HG03571 (cell line): ENCODE measurements around the gene STXBP6.

Experiments used
- ATAC-seq: cut with Tn5 transposase; IDR thresholded peaks from one replicate; pipeline ENCODE4 v1.9.1; 2021; ENCODE audit not compliant: unreplicated experiment

STXBP6 gene

DNA sequence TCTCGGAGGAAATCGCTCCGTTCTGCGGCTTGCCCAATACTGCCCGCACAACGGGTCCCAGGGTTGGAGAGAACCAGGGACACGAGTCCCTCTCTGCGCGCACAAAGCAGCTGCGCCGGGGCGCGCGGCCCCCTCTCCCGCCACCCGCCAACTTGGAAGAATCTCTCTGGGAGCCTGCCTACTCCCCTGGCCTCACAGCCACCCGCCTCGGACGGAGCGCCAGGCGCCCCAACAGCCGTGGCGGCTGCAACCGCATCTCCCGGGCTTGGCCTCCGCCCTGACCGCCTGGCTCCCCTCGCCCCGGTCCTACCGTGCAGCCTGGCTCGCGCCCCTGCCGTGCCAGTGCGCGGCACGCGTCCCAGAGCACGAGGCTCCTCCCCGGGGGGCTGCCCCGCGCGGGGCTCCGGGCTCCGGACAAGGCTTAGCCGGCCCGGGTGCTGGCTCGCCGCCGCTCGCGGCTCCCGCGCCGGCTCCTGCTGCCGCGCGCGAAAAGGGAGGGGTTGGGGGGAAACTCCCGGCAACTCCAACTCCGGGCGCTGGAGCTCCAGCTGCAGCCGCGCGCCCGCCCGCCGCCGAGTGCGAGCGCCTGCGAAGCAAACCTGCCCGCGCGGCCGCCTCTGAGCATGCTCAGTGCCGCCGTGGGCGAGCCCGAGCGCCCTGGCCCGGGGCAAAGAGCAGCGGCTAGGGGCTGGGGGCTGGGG lies at the start of gene STXBP6:
Gene STXBP6 (minus strand): TSS at position 580 of the 701 bp plus-strand sequence. CDS start 75,329 bp downstream, outside the sequence.
- ATAC-seq, result no peak

DNA sequence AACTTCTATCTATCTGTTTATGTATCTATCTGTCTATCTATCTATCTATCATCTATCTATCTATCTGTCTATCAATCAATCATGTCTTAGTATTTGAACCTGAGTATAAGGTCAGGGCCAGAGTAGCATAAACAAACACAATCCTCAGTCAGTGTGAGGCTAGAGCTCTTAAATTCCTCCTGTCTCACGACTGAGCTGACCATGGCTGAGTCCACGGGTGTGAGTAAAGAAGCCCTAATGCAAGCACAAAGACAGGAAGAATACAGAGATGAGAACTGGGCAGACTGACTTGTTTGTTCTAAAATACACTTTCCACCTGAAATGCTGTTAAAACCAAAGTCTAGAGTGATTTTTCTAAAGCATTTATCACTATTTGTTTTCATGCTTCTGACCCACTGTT lies 47.2 kb upstream of the STXBP6 start:
- ATAC-seq, result no peak

DNA sequence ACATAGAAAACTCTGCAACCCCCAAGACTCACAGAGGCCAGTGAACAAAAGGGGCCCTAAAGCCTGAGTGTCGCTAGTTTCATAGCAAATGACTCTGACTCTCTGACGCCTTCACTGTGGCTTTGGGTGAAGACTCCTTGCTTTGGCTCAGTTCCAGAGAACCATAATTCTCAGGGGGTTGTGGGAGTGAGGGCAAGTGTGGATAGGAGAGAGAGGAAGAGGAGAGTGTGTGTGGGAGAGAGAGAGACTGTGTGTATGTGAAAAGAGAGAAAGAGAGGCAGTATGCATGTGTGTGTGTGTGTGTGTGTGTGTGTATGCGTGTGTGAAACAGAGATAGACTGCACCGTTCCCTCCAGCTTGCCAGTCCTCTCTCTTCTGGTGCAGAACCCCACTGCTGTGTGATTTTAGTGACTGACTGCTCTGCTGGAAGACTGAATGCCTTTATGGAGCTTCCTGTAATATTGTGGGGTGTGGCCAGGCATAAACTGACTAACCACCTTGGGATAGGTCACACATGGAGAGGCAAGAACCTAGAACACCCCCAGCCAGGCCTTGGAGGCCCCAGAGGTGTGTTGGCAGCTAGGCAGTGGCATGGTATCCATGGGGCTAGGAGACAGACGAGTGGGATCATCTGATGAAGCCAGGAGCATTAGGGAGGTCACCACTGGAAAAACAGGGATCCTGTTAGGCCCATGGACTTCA lies 45.9 kb upstream of the STXBP6 start:
- no peak for ATAC-seq

DNA sequence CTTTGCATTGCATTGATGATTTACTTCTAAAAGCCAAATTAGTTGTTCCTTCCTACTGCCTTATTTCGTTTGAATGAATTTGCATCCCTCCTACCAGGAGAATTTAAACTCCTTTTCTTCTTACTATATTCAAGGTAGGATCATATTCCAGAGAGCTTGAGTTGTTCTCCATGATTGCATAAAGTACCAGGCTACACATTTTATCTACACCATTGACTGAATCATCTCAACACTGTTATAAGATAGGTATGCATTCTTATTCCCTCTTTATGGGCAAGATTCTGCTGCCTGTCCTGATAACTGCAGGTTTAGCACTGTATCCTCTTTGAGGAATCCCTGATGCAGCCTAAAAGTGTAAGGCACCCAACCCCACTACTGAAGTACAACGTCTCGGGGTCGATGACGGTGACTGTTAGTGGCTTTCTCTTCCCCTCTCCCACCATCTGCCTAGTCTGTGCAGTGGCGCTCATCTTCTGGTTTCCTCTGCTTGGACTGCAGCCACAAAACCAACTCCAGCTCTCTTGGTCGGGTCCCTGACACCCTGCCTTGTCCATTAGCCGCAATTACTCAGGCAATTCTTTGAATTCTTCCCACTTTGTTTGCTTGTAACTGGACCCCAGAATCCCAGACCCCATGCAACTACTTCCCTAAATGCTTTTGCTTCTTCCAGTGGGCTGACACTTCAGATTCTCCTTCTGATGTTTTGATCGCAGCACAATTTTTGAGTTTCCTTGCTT lies 44.4 kb upstream of the STXBP6 start:
- no peak for ATAC-seq

DNA sequence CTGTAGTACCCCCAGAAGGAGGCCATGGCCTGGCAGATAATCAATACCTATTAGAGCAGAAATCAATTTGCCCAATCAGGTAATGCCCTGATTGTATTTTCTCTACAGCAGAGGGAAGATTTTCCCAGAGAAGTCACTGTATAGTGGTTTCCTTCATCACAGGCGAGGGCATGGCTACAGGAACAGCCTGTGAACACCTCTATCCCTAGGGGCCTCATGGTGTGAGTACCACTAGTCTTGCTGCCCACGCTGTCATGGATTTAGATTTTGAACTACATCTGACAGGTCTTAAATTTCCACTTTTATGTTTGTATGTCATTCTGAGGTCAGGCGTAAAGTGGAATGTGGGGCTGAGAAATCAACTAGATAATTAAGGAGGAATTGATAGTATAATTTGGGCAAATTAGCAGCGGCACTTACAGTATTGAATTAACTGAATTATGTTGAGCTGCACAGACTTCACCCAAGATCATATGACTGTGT lies 42.4 kb upstream of the STXBP6 start:
- ATAC-seq, result no peak

DNA sequence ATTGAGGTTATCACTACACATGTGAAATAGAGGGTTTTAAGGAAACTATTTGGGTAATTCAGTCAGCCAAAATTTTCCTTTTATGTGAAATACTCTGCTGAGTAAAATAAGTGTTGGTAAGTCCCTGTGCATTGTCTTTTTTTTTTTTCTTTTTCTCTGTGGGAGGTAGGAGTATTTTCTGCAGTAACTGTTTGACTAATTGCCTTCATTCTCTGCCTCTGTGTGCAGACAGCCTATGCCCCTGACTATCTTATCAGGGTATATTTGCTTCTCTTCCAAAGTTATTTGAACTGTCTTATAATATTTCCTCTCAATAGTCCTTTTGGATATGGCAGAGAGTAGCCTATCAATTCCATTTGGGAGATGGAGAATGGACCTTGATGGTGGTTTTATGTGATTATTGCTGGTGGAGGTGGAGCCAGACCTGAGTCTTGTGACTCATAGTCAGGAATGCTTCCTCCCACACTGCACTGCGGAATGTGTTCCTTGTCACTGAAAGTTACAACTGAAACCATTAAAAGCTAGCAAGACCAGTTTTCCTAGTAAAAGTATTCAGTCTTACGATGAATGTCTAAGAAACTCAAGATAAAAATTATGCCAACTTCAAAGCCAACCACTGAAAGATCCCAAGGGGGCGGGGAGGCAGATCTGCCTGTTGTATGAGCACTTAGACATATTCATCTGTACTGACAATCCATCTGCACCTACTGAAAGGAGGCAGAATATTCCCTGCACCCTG lies 40.9 kb upstream of the STXBP6 start:
- no peak for ATAC-seq

DNA sequence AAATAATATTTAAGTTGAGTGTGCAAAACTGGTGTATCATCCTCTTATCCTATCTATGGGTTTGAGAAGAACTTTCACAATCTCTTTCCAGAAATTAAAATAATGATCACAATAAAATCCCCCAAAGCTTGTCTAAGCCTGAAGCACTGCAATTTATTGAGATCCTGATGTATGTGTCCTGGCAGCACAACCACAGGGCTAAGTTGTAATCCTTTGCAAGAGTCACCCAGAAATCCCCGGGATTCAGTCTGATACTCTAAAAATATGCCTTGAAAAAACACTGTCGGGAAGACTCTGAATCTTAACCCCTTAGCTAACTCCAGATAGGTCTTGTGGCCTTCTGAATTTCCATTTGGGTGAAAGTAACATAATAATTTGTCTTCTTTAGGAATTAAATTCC lies 40.3 kb upstream of the STXBP6 start:
- ATAC-seq, result no peak

DNA sequence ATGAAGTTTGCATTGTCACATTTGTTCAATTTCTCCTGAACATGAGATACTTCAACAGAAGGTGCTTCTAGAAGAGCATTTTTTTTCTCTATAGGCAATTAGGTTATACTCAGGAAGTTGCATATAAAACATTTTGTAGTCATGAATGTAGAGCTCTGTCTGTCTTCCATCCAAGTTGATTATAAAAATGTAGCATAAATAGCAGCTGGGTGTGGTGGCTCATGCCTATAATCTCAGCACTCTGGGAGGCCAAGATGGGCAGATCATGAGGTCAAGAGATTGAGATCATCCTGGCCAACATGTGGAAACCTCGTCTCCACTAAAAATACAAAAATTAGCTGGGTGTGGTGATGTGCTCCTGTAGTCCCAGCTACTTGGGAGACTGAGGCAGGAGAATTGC lies 39.5 kb upstream of the STXBP6 start:
- no peak for ATAC-seq

DNA sequence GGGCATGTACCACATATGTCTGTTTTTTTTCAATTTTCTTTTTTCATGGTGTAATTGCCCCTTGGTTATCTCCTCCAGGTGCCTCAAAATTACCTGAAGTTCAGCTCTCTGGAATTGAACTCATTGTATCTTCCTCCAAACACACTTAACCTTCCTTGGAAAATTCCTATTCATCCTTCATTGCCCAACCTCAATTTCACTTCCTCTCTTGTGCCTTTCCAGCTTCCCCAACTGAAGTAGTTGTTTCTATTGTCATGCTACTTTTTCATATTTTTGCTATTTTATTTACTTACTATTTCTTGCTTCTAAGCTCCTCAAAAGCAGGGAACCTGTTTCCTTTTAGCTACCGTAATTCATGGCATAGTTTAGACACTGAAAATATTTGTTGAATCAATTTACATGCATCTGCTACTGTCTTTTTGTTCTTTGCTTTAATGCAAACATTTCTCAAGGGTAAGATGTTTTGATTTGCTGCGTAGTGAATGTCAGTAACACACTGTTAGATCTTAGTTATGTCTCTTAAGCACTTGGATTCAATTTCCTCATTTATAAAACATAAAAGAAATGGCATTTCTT lies 37.0 kb upstream of the STXBP6 start:
- no peak for ATAC-seq

DNA sequence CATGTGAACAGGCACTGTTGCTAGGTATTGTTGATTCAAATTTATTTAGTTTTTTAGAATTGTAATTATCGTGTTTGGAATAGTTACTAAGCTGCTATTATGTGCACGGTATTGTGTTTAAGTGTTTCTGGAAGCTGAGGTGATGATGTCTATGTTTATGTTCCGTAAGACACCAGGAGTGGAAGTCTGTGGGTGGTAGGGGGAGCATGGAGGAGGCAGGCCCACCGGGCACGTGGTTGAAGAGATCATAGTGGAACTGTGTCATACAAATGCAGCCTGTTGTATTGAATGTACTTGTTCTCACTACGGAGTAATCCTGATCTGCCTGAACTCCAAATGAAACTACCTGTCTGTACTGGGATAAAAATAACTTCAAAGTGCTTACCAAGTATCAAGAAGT lies 36.1 kb upstream of the STXBP6 start:
- no peak for ATAC-seq

DNA sequence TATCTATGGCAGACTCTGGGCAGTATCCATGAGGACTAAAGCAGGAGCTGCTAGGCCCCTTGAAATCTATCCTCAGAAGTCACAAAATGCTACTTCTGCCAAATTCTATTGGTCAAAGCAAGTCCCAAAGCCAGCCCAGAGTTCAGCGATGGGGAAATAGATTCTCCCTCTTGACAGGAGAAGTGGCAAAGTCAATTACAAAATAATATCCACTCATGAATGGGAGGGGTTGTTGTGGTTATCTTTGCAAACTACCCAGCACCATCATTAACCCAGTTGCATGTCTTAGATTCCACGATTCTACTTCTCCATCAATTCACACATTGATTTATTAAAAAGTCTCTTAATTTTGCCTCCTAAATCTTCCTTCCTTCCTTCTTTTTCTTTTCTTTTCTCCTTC lies 30.7 kb upstream of the STXBP6 start:
- ATAC-seq, result no peak

DNA sequence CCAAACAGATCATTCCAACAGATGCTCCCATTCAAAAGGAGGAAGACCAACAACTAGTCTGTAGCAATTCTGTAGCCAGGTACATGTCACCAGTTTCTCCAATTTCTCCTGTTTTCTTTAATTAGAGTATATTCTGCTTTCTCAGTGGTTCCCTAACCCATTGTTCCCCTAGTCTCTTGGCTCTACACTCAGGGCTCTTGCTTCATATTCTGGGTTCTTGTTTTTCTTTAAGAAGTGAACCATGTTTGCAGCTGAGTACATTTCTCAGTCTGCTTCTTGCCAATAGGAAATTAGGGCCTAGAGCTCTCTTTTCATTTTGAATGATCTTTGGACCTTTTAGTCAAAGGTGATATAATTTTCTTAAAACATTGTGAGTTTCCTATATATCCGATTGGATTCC lies 29.4 kb upstream of the STXBP6 start:
- no peak for ATAC-seq

DNA sequence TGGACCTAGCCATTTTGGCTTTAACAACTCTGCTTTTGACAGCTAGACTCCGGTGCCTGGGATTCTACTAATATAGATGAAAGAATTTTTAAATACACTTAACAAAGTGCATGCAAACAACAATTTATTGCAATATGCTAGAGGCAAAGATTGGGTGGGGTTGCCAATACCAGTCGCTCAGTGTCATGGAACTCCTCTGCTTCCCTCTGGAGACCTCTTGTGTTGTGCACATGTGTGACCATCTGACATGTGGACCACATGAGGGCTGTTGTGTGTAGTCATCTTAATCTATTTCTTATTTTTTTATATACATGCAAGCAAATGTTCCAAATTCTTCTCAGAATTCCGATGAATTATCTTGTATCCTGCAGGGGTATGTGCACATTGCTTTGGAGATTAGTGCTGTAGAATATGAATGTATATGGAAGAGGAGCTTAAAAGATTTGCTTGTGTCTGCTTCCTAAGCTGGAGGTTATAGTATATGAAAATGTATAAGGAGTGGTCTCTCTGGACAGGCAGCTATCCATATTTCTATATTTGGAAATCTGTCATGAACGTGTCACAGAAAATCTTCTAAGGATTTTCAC lies 24.2 kb upstream of the STXBP6 start:
- no peak for ATAC-seq

DNA sequence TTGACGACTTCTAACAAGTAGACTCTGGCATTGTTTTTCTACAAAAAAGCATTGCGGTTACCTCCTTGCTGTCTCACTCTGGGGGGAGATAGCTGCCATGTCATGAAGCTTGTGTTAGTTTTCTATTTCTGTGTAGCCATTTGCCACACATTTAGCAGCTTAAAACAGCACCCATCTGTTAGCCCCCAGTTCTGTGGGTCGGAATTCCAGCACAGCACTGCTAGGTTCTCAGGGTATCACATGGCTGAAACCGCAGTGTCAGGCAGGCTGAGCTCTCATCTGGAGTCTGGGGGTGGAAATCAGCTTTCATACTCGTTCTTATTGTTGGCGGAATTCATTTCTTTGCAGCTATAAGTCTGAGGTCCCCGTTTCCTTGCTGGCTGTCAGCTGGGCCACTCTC lies 19.9 kb upstream of the STXBP6 start:
- ATAC-seq, result no peak

DNA sequence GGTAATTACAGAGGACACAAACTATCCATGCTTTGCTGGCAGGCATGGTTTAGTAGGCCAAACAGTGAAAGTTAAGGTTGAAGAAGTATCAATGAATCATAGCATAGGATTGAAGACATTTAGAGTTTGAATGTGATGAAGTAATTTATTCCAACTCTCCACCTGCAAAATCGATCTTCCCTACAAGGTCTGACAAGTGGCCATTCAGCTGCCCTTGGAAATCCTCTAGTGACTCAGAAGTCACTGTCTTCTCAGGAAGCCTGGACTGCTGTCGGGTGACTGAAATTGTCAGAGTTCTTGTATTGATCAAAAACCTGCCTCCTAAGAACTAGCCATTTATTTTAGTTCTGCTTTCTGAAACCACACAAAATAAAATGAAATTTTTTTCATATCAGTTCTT lies 17.7 kb upstream of the STXBP6 start:
- ATAC-seq, result no peak

DNA sequence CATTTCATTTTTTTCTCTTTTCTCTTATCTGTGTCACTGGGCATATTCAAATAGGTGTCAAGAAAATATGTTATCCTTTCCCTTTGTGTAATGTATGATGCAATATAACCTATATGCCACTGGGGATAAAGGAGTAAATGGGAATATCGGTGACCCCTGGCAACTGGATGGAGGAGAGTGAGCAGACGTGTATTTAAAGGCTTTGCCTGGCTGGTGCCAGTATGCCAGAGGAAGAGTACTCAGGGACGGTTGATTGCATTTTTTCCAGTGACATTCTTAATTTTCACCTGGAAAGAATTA lies 12.0 kb upstream of the STXBP6 start:
- no peak for ATAC-seq

DNA sequence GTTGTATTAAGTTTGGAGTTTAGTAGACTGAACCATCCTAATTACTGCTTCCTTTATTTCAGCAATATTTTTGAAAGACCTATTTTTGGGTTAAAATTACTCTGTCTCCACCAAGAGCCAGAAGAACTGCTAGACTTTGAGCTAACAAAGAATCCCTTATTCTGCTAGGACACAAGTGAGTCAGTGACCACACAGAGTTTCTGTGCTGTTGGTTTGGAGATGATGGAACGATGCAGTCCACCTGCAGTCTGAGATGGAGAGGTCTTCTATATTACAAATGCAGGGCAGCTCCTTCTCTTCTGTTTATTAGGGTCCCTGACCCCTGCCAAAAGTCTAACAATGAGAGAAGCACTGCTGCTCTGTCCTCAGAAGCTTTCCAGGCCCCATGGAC lies 6.7 kb upstream of the STXBP6 start:
- no peak for ATAC-seq

DNA sequence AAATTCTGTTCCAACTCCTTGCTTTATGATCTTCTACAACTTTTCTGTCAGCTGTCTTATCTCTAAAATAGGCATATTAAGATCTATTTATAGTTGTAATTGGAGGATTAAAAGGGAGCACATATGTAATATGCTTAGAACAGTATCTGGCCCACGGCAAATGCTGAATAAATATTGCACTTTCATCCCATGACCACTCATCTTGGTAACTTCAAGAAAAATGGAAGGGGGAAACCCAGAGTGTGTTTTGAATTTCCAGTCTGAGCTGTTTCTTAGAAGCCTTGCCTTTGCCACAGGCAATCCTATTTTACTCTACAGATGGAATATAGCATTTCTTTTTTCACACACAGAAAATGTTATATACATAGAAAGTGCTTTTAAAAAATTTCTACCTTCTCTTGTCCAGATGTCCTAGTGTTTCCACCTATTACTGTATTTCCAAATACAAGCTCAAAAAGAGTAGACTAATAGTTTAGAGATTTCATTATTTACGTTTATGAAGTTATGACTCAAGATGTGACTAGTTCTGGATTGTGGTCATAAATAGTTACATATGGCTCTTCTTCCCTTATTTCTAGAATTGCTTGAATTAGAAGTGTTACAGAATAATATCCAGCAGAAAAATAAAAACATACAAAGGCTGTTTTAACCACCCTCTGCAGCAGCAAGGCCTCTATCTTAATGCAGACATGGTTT lies 6.2 kb upstream of the STXBP6 start:
- ATAC-seq, result no peak

DNA sequence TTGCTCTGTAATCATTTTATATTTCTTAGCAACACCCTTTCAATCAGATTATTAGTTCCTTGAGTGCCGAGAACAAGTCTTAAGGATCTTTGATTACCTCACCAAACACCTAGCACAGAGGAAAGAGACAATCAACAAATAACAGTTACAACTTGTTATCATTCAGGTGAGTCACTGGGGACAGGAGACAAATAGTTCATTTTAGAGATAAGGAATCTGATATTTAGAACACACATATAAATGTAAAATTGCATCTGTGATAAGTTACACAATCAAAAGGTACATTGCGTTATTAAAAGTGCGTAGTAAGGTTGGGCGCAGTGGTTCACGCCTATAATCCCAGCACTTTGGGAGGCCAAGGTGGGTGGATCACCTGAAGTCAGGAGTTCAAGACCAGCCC lies 5.1 kb upstream of the STXBP6 start:
- no peak for ATAC-seq

DNA sequence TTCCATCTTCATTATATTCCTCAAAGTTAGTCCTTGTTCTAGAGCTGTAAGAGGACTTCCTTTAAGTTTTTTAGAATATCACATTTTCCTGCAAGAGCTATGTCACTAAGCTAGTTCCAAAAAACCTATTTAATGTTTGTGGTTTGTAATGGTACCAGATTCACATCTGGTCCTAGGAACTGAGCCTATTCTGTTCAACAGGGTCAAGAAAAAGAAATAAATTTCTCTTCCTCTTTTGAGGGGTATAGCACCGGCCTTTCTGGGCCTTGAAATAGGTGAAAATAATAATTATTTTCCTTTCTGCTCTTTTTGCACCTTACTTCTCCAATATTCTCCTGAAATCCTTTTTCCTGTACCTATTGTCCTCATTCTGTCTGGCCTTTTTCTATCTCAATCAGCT lies 3.6 kb upstream of the STXBP6 start:
- ATAC-seq, result no peak
